Motor neuron (in vitro differentiated cells): ENCODE results near the gene RAG1. TPM values are rescaled to one million over a fixed set of nuclear protein-coding genes. Genes with fewer than 3 reads are reported as not detected.

Source experiments
- ATAC-seq, 8 experiments: fragments of 200-7000 bp; cut with Tn5 transposase; replicated peaks in 6 of 8; 2 replicates each; pipeline ENCODE4 v1.8.0; 2021; ENCODE audit warnings: mild to moderate bottlenecking in 8 of 8, moderate library complexity in 8 of 8
- H3K27ac ChIP-seq, 2 donors: fragments of 250-450 bp; sonication (Bioruptor Pico); 2 replicates each; pipeline ENCODE4 v1.9.0; 2021; ENCODE audit warnings: antibody characterized with exemption in 2 of 2, mild to moderate bottlenecking in 2 of 2, moderate library complexity in 1 of 2
- H3K4me1 ChIP-seq, 2 donors: fragments of 250-450 bp; sonication (Bioruptor Pico); replicated peaks in 1 of 2; 2 replicates each; pipeline ENCODE4 v1.6.1; 2021; ENCODE audit warnings: antibody characterized with exemption in 2 of 2, mild to moderate bottlenecking in 2 of 2, moderate library complexity in 1 of 2
- H3K4me3 ChIP-seq, 5 donors: fragments of 250-450 bp; sonication (Bioruptor Pico); 2 replicates each; pipeline ENCODE4 v1.9.0; 2021; ENCODE audit warnings: antibody characterized with exemption in 5 of 5, mild to moderate bottlenecking in 5 of 5, moderate library complexity in 4 of 5
- WGBS, 10 experiments: fragments of 450-650 bp; shearing (Covaris generic); methylation state at CpG; one replicate each; pipeline ENCODE4 v1.0.0; 2022; 5-methylcytosine and 5-hydroxymethylcytosine counted together
- in situ Hi-C, 9 experiments: fragments of 400-800 bp; cut with MboI; loops; one replicate each; pipeline ENCODE4 v1.15.0; 2021; ENCODE audit warnings: low sequenced_read_pairs in 9 of 9, low pct_unique_long_range_greater_than_20kb in 2 of 9; ENCODE audit not compliant: unreplicated experiment in 9 of 9
- total RNA-seq, 8 experiments: library from RNA; unstranded; fragments of 300-600 nt; gene quantifications; 2 replicates each; pipeline versions ENCODE4 v1.2.3 to v1.2.4, GENCODE V29; 2022

The RAG1 gene
- total RNA-seq, 8 experiments from 2014 or later: 0.16 to 0.87 (median 0.24) TPM; not detected in 1

DNA sequence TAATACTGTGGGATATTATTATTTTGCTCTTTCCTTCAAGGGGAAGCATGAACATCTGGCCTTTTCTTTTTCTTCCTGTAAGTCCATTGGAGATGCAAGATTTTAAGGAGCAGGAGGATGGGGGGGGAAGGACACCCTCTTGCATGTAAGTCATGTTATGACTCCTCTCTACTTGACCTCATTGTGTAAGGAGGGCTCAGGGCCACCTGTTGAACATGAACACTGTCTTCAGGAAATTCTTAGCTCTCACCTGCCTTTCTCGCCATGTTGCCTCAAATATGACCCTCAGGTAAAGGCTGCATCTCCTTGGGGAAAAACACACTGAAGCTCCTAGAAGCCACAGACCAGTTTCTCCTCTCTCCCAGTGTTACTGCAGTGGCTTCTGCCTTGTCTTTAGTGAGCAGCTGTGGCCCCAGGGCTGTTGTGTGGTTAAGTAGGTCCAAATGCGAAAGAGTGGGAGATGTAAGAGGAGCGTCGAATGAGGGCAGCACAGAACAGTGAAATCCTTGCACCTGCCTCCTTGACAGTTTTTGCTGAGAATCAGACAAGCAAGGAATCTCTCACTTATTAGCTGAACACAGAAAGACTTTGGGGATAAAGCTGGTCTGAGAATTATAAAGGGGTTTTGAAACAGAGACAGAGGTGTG, 1.3 kb upstream of the RAG1 start:
- Histone ChIP-seq H3K27ac (no peak overlapping the region), H3K4me1 (no peaks in the 10 kb centered on the region), H3K4me3 (no peak overlapping the region)
- in situ Hi-C loops: loop anchor here in 3 of 9 experiments (10.0 to 25.0 kb wide), 3 partner anchors 118 to 196 kb away; no protein-coding TSS in a partner anchor
- 20 to 92% (median 77%) methylated on average over 1 to 3 of the region's 4 CpGs; no CpG with 5 or more reads in 7 of the 10 experiments for WGBS, 10 experiments
- ATAC-seq: peak in 1 of 8 experiments; percentile 34

- Histone ChIP-seq H3K4me1 (no peaks in the 10 kb centered on the region), H3K27ac (no peak overlapping the region), H3K4me3 (no peak overlapping the region)
- no peak for ATAC-seq
- in situ Hi-C loops: loop anchor here in 3 of 9 experiments (10.0 to 25.0 kb wide), 3 partner anchors 116 to 193 kb away; no protein-coding TSS in a partner anchor
- 33 to 81% (median 66%) methylated on average over 1 to 4 of the region's 4 CpGs; no CpG with 5 or more reads in 4 of the 10 experiments for WGBS, 10 experiments
These were observed 1.3 kb downstream of the RAG1 start for GRCh38 chr11:36569095-36569494.

DNA sequence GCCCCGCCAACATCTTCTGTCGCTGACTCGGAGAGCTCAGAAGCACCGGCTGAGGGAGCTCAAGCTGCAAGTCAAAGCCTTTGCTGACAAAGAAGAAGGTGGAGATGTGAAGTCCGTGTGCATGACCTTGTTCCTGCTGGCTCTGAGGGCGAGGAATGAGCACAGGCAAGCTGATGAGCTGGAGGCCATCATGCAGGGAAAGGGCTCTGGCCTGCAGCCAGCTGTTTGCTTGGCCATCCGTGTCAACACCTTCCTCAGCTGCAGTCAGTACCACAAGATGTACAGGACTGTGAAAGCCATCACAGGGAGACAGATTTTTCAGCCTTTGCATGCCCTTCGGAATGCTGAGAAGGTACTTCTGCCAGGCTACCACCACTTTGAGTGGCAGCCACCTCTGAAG, 6.7 kb downstream of the RAG1 start:
- in situ Hi-C loops: loop anchor here in 2 of 9 experiments (25.0 kb wide), 2 partner anchors 163 to 188 kb away; no protein-coding TSS in a partner anchor
- ATAC-seq: no peak
- no peak overlapping the region for H3K27ac ChIP-seq
- no peak overlapping the region for H3K4me3 ChIP-seq
- no peaks in the 10 kb centered on the region for H3K4me1 ChIP-seq
- 26 to 92% (median 56%) methylated on average over 2 to 7 of the region's 8 CpGs; no CpG with 5 or more reads in 3 of the 10 experiments for WGBS, 10 experiments

DNA sequence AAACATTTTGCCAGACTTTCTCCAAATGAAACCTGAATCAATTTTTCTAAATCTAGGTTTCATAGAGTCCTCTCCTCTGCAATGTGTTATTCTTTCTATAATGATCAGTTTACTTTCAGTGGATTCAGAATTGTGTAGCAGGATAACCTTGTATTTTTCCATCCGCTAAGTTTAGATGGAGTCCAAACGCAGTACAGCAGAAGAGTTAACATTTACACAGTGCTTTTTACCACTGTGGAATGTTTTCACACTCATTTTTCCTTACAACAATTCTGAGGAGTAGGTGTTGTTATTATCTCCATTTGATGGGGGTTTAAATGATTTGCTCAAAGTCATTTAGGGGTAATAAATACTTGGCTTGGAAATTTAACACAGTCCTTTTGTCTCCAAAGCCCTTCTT, 9.6 kb downstream of the RAG1 start:
- Histone ChIP-seq H3K27ac (no peak overlapping the region), H3K4me1 (no peaks in the 10 kb centered on the region), H3K4me3 (no peak overlapping the region)
- ATAC-seq: no peak
- in situ Hi-C loops: loop anchor here in 1 of 9 experiments (25.0 kb wide), 1 partner anchor 110 kb away; no protein-coding TSS in a partner anchor
- 57 to 100% (median 79%) methylated on average over 1 to 2 of the region's 2 CpGs; no CpG with 5 or more reads in 1 of the 10 experiments for WGBS, 10 experiments

DNA sequence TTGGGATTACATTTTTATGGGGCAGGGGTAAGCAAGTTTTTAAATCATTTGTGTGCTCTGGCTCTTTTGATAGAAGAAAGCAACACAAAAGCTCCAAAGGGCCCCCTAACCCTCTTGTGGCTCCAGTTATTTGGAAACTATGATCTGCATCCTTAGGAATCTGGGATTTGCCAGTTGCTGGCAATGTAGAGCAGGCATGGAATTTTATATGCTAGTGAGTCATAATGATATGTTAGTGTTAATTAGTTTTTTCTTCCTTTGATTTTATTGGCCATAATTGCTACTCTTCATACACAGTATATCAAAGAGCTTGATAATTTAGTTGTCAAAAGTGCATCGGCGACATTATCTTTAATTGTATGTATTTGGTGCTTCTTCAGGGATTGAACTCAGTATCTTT, 10.1 kb downstream of the RAG1 start:
- H3K27ac ChIP-seq: no peak overlapping the region
- no peaks in the 10 kb centered on the region for H3K4me1 ChIP-seq
- no peak for ATAC-seq
- in situ Hi-C loops: loop anchor here in 1 of 9 experiments (25.0 kb wide), 1 partner anchor 109 kb away; no protein-coding TSS in a partner anchor
- H3K4me3 ChIP-seq: no peak overlapping the region
- WGBS, 10 experiments: 33 to 100% (median 78%) methylated on average over 1 to 2 of the region's 2 CpGs; no CpG with 5 or more reads in 2 of the 10 experiments

GRCh38 chr11:36578458-36578857, 10.7 kb downstream of the RAG1 start:
- Histone ChIP-seq H3K27ac (no peak overlapping the region), H3K4me3 (no peak overlapping the region), H3K4me1 (no peaks in the 10 kb centered on the region)
- 0 to 100% (median 57%) methylated on average over 1 of the region's 1 CpG; no CpG with 5 or more reads in 3 of the 10 experiments for WGBS, 10 experiments
- no peak for ATAC-seq
- in situ Hi-C loops: loop anchor here in 1 of 9 experiments (25.0 kb wide), 1 partner anchor 109 kb away; no protein-coding TSS in a partner anchor

- in situ Hi-C loops: loop anchor here in 1 of 9 experiments (25.0 kb wide), 1 partner anchor 106 kb away; no protein-coding TSS in a partner anchor
- no peak for ATAC-seq
- Histone ChIP-seq H3K4me3 (no peak overlapping the region), H3K27ac (no peak overlapping the region), H3K4me1 (no peaks in the 10 kb centered on the region)
- WGBS, 10 experiments: 29 to 80% (median 50%) methylated on average over 1 to 2 of the region's 2 CpGs; no CpG with 5 or more reads in 1 of the 10 experiments
These were observed 13.7 kb downstream of the RAG1 start for GRCh38 chr11:36581536-36581935.

DNA sequence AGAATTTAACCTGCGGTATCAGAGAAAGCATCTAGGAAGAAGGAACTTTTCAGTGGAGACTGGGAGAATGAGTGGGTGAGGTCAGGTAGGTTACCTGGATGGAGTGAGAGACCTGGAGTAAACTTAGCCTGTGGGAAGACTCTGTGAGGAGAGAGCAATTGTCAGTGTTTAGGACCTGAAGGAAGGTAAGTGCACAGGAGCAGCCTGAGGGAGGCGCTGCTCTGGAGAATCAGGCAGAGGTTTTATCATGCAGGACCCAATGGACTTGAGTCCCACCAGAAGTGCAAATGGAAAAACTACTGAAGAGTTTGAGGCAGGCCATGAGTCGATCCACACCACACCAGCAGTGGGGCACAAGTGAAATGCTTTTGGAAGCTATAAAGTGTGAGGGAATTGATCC, 15.9 kb downstream of the RAG1 start:
- WGBS, 10 experiments: 0 to 87% (median 67%) methylated on average over 1 to 3 of the region's 3 CpGs; no CpG with 5 or more reads in 3 of the 10 experiments
- Histone ChIP-seq H3K4me3 (no peak overlapping the region), H3K27ac (no peak overlapping the region), H3K4me1 (no peaks in the 10 kb centered on the region)
- in situ Hi-C loops: loop anchor here in 1 of 9 experiments (25.0 kb wide), 1 partner anchor 104 kb away; no protein-coding TSS in a partner anchor
- ATAC-seq: no peak

DNA sequence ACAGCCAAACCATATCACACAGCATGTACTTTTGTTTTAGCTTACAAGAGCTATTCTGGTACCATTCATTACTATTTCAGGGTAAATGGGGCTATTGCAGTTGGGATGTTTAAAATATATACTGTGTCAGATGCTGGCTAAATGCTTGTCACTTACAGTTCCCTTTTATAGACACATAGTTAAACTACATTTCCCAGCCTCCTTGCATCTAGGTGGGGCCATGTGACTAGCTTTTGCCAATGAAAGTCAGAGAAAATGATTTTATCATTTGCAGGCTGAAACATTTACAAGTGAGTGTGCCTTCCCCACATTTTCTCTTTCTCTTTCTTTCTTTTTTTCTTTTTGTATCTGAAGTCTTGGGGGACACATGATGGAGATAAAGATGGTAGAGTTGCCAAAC, 18.7 kb downstream of the RAG1 start:
- ATAC-seq: no peak
- in situ Hi-C loops: loop anchor here in 1 of 9 experiments (25.0 kb wide), 1 partner anchor 101 kb away; no protein-coding TSS in a partner anchor
- Histone ChIP-seq H3K27ac (no peak overlapping the region), H3K4me3 (no peak overlapping the region), H3K4me1 (no peaks in the 10 kb centered on the region)

DNA sequence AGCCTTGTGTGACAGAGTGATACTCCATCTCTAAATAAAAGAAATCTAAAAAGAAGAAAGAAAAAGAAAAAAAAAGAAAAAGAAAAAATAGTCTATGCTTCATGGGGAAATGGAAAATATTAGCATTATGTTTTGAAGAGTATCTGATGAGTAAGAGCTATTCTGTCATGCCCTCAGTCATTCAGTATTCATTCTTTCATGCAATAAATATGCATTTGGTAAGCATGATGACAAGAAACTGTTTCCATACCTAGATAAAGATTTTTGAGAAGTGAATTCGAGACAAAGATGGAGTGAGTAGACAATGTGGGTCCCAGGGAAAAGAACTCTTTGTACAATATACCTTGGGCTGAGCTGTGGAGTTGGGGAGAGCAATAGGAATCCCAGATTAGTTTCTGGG, 20.3 kb downstream of the RAG1 start:
- in situ Hi-C loops: loop anchor here in 1 of 9 experiments (25.0 kb wide), 1 partner anchor 99 kb away; no protein-coding TSS in a partner anchor
- peak in 1 of 8 experiments; percentile 70 for ATAC-seq
- 0 to 60% (median 8%) methylated on average over 1 of the region's 1 CpG; no CpG with 5 or more reads in 1 of the 10 experiments for WGBS, 10 experiments
- no peak overlapping the region for H3K4me3 ChIP-seq
- no peak overlapping the region for H3K27ac ChIP-seq
- no peaks in the 10 kb centered on the region for H3K4me1 ChIP-seq

GRCh38 chr11:36590513-36590912, 22.7 kb downstream of the RAG1 start:
- ATAC-seq: no peak
- WGBS, 10 experiments: 6 to 70% (median 43%) methylated on average over 2 to 4 of the region's 4 CpGs; no CpG with 5 or more reads in 1 of the 10 experiments
- Histone ChIP-seq H3K27ac (no peak overlapping the region), H3K4me1 (peaks cover 0 to 6% of the 10 kb centered on the region in 2 donors), H3K4me3 (no peak overlapping the region)
- in situ Hi-C loops: loop anchor here in 1 of 9 experiments (25.0 kb wide), 1 partner anchor 97 kb away; no protein-coding TSS in a partner anchor

GRCh38 chr11:36591433-36591832, 23.6 kb downstream of the RAG1 start:
- no peak for ATAC-seq
- 0 to 89% (median 25%) methylated on average over 1 of the region's 1 CpG for WGBS, 10 experiments
- Histone ChIP-seq H3K4me3 (no peak overlapping the region), H3K4me1 (peaks cover 0 to 9% of the 10 kb centered on the region in 2 donors), H3K27ac (no peak overlapping the region)
- in situ Hi-C loops: loop anchor here in 1 of 9 experiments (25.0 kb wide), 1 partner anchor 96 kb away; no protein-coding TSS in a partner anchor
